ENCODE measurements around the gene KRTAP2-4. TPM values are rescaled to one million over a fixed set of nuclear protein-coding genes. Genes with fewer than 3 reads are reported as not detected.
"Not testable (repeated sequence)": the region's sequence is repeated elsewhere in the genome, so short reads cannot be mapped to it uniquely, and the experiment has no call there.

KRTAP2-4 gene
- total RNA-seq, 1 experiment from 2014 or later = 0.76 TPM

DNA sequence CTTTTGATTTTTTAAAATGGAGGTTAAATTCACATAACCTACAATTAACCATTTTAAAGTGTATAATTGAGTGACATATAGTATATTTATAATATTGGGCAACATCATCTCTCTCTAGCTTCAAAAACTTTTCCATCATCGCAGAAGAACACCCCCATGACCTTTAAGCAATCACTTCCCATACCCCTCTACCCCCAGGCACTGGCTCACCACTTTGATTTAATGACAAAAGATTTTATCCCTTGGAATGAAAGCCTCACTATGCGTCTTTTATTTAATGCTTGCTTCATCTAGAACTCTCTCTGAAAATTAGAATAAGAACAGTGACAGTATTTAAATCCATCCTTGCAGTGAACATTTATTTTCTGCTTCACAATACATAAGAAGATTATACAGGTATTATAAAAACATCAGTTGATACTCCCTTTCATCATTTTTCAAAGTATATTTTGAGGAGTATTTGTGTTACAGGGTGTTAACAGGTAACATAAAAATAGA, 27.8 kb downstream of the KRTAP2-4 start (continued):
- TF ChIP-seq, protein P1, sequence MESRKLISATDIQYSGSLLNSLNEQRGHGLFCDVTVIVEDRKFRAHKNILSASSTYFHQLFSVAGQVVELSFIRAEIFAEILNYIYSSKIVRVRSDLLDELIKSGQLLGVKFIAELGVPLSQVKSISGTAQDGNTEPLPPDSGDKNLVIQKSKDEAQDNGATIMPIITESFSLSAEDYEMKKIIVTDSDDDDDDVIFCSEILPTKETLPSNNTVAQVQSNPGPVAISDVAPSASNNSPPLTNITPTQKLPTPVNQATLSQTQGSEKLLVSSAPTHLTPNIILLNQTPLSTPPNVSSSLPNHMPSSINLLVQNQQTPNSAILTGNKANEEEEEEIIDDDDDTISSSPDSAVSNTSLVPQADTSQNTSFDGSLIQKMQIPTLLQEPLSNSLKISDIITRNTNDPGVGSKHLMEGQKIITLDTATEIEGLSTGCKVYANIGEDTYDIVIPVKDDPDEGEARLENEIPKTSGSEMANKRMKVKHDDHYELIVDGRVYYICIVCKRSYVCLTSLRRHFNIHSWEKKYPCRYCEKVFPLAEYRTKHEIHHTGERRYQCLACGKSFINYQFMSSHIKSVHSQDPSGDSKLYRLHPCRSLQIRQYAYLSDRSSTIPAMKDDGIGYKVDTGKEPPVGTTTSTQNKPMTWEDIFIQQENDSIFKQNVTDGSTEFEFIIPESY (IDR thresholded peaks at IDR 0.05; ENCODE audit: extremely low read depth, insufficient replicate concordance, low read length) = no peak
- TF ChIP-seq SRF (IDR thresholded peaks at IDR 0.05; ENCODE audit: low read depth) = no peak

DNA sequence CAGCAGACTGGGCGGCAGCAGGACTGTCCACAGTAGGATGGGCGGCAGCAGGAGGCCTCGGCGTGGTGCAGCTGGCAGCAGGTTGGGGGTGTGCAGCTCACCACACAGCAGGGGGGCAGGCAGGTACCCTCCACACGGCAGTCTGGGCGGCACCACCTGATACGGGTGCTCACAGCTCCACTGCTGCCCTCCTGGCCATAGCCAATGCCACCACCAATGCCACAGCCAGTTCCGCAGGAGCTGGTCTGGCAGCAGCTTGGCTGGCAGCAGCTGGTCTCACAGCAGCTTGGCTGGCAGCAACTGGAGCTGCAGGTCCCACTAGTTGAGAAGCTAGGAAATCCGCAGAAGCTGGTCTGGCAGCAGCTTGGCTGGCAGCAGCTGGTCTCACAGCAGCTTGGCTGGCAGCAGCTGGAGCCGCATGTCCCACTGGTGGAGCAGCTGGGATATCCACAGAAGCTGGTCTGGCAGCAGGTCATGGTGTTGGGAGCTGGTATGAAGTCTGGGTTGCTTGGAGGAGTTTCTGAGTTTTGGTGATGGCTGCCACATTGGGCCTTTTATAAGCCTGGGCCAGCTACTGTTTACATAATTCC, 31.2 kb downstream of the KRTAP2-4 start, which contains the start of gene KRTAP1-3:
KRTAP1-3 (minus strand) TSS at position 529 of the 590 bp plus-strand sequence; CDS start at position 476, 53 bp downstream.
- CTCF ChIA-PET; BruUV-seq (replicated peaks); H3K27ac ChIP-seq (ENCODE audit: low read depth, low read length); POLR2A ChIA-PET; RAD21 ChIA-PET (ENCODE audit: low non-redundant PET in 1 of 2, low total read pairs in 2 of 2, uncharacterized antibody in 2 of 2, unreplicated experiment in 2 of 2); H3K4me3 ChIP-seq (replicated peaks in 1 of 2; ENCODE audit: low read depth in 1 of 2, low read length in 2 of 2); H3K9ac ChIP-seq (ENCODE audit: low read length); H3K9me2 ChIP-seq (ENCODE audit: insufficient read depth); H3K4me2 ChIP-seq (ENCODE audit: low read length); H3K79me2 ChIP-seq (ENCODE audit: insufficient read depth, low read length); H4K20me1 ChIP-seq (ENCODE audit: insufficient read depth); DNase-seq (ENCODE audit: low read depth, low spot score); intact Hi-C loops (cut with micrococcal nuclease); ATAC-seq; H2AFZ ChIP-seq (ENCODE audit: low read depth, low read length, poor library complexity, severe bottlenecking); H3K36me3 ChIP-seq (ENCODE audit: control insufficient read depth in 1 of 2, insufficient read depth in 2 of 2, low read length in 2 of 2); H3K27me3 ChIP-seq (ENCODE audit: insufficient read depth, low read length); H3K9me3 ChIP-seq (ENCODE audit: control insufficient read depth in 1 of 2, insufficient read depth in 1 of 2, low read depth in 1 of 2, low read length in 2 of 2): not testable (repeated sequence)
- H3K4me1 ChIP-seq (ENCODE audit: control insufficient read depth in 1 of 2, insufficient read depth in 2 of 2, low read length in 2 of 2) = peaks cover 7 to 10% of the 10 kb centered on the region in 2 experiments; a peak in 2 of 4 replicates

DNA sequence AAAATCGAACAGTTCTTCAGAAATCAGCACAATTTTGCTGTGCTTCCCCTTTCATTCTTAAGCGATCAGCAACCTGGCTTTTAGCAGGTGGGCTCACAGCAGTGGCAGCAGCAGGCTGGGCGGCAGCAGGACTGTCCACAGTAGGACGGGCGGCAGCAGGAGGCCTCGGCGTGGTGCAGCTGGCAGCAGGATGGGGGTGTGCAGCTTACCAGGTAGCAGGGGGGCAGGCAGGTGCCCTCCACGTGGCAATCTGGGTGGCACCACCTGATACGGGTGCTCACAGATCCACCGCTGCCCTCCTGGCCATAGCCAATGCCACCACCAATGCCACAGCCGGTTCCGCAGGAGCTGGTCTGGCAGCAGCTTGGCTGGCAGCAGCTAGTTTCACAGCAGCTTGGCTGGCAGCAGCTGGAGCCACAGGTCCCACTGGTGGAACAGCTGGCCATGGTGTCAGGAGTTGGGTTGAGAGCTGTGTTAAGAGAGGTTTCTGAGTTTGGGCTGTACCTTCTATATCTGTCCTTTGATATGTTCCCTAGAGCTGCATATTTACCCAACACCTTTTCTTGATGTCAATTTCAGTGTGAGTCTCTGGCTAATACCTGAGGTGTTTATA, 35.9 kb downstream of the KRTAP2-4 start, which contains the start of gene KRTAP1-4:
KRTAP1-4 (minus strand) TSS at position 563 of the 613 bp plus-strand sequence; CDS start at position 446, 117 bp downstream.
- BruUV-seq (replicated peaks) = no TSS peak
- ChIA-PET CTCF (interaction anchor here (1.2 kb wide), 1 partner anchor 10 kb away, joined by 3 read pairs; no protein-coding TSS in a partner anchor), POLR2A (no interaction called here), RAD21 (ENCODE audit: low non-redundant PET in 1 of 2, low total read pairs in 2 of 2, uncharacterized antibody in 2 of 2, unreplicated experiment in 2 of 2) (no interaction called here)
- Histone ChIP-seq H4K20me1 (ENCODE audit: insufficient read depth) (no peaks in the 10 kb centered on the region), H3K79me2 (ENCODE audit: insufficient read depth, low read length) (no peaks in the 10 kb centered on the region), H3K27me3 (ENCODE audit: insufficient read depth, low read length) (no peaks in the 10 kb centered on the region), H3K4me3 (replicated peaks in 1 of 2; ENCODE audit: low read depth in 1 of 2, low read length in 2 of 2) (no peak within 1 kb of the TSS), H3K27ac (ENCODE audit: low read depth, low read length) (no peak within 1 kb of the TSS), H3K4me1 (ENCODE audit: control insufficient read depth in 1 of 2, insufficient read depth in 2 of 2, low read length in 2 of 2) (no peaks in the 10 kb centered on the region), H3K36me3 (ENCODE audit: control insufficient read depth in 1 of 2, insufficient read depth in 2 of 2, low read length in 2 of 2) (no peaks in the 10 kb centered on the region), H3K4me2 (ENCODE audit: low read length) (no peak within 1 kb of the TSS), H2AFZ (ENCODE audit: low read depth, low read length, poor library complexity, severe bottlenecking) (no peak within 1 kb of the TSS), H3K9ac (ENCODE audit: low read length) (no peak within 1 kb of the TSS), H3K9me2 (ENCODE audit: insufficient read depth) (no peaks in the 10 kb centered on the region), H3K9me3 (ENCODE audit: control insufficient read depth in 1 of 2, insufficient read depth in 1 of 2, low read depth in 1 of 2, low read length in 2 of 2) (no peaks in the 10 kb centered on the region)
- ATAC-seq (no peak), DNase-seq (ENCODE audit: low read depth, low spot score) (no peak)
- no peak for TF ChIP-seq YY1 (IDR thresholded peaks at IDR 0.05; ENCODE audit: extremely low read depth, insufficient replicate concordance, low read depth, low read length)
- intact Hi-C loops (cut with micrococcal nuclease) = no loop called here
